Motor neuron (in vitro differentiated cells): Measurements from ENCODE around the gene HTR1B. TPM values are rescaled to one million over a fixed set of nuclear protein-coding genes. Genes with fewer than 3 reads are reported as not detected.

Source experiments
- ATAC-seq, 8 experiments: fragments of 200-7000 bp; cut with Tn5 transposase; replicated peaks in 6 of 8; 2 replicates each; pipeline ENCODE4 v1.8.0; 2021; ENCODE audit warnings: mild to moderate bottlenecking in 8 of 8, moderate library complexity in 8 of 8
- H3K27ac ChIP-seq, 2 donors: fragments of 250-450 bp; sonication (Bioruptor Pico); 2 replicates each; pipeline ENCODE4 v1.9.0; 2021; ENCODE audit warnings: antibody characterized with exemption in 2 of 2, mild to moderate bottlenecking in 2 of 2, moderate library complexity in 1 of 2
- H3K4me1 ChIP-seq, 2 donors: fragments of 250-450 bp; sonication (Bioruptor Pico); replicated peaks in 1 of 2; 2 replicates each; pipeline ENCODE4 v1.6.1; 2021; ENCODE audit warnings: antibody characterized with exemption in 2 of 2, mild to moderate bottlenecking in 2 of 2, moderate library complexity in 1 of 2
- H3K4me3 ChIP-seq, 5 donors: fragments of 250-450 bp; sonication (Bioruptor Pico); 2 replicates each; pipeline ENCODE4 v1.9.0; 2021; ENCODE audit warnings: antibody characterized with exemption in 5 of 5, mild to moderate bottlenecking in 5 of 5, moderate library complexity in 4 of 5
- WGBS, 10 experiments: fragments of 450-650 bp; shearing (Covaris generic); methylation state at CpG; one replicate each; pipeline ENCODE4 v1.0.0; 2022; 5-methylcytosine and 5-hydroxymethylcytosine counted together
- in situ Hi-C, 9 experiments: fragments of 400-800 bp; cut with MboI; loops; one replicate each; pipeline ENCODE4 v1.15.0; 2021; ENCODE audit warnings: low sequenced_read_pairs in 9 of 9, low pct_unique_long_range_greater_than_20kb in 2 of 9; ENCODE audit not compliant: unreplicated experiment in 9 of 9
- total RNA-seq, 8 experiments: library from RNA; unstranded; fragments of 300-600 nt; gene quantifications; 2 replicates each; pipeline versions ENCODE4 v1.2.3 to v1.2.4, GENCODE V29; 2022

HTR1B gene
- 1 to 10 TPM in 6 of 8 experiments, under 1 TPM in 2; 0.60 to 8.2 (median 1.7) TPM for total RNA-seq

- peak within 1 kb of the TSS; percentile 44 to 73 (median 55) for H3K4me3 ChIP-seq
- 0 to 10% (median 4%) methylated on average over 2 to 10 of the region's 31 CpGs; no CpG with 5 or more reads in 6 of the 10 experiments for WGBS, 10 experiments
- in situ Hi-C loops = loop anchor here in 7 of 9 experiments (25.0 kb wide), 4 partner anchors 776 to 1576 kb away; no protein-coding TSS in a partner anchor
- no peaks in the 10 kb centered on the region for H3K4me1 ChIP-seq
- ATAC-seq = peak; percentile 12 to 53 (median 34)
- no peak within 1 kb of the TSS for H3K27ac ChIP-seq
These were observed at the start of gene HTR1B for GRCh38 chr6:77463308-77463860. HTR1B (minus strand) TSS chr6:77463491; CDS start chr6:77463403, 88 bp downstream.

- H3K27ac ChIP-seq = no peak overlapping the region
- in situ Hi-C loops = no loop called here
- no peak for ATAC-seq
- H3K4me3 ChIP-seq = no peak overlapping the region
- no peaks in the 10 kb centered on the region for H3K4me1 ChIP-seq
These were observed 49.3 kb upstream of the HTR1B start for GRCh38 chr6:77512554-77512953.

- Histone ChIP-seq H3K4me3 (no peak overlapping the region), H3K27ac (no peak overlapping the region), H3K4me1 (no peaks in the 10 kb centered on the region)
- WGBS, 10 experiments = 30 to 67% (median 50%) methylated on average over 1 of the region's 1 CpG; no CpG with 5 or more reads in 5 of the 10 experiments
- ATAC-seq = no peak
- in situ Hi-C loops = no loop called here
These were observed 48.6 kb upstream of the HTR1B start for GRCh38 chr6:77511860-77512259.

- ATAC-seq = no peak
- no peaks in the 10 kb centered on the region for H3K4me1 ChIP-seq
- no peak overlapping the region for H3K27ac ChIP-seq
- WGBS, 10 experiments = 13 to 100% (median 91%) methylated on average over 1 of the region's 1 CpG; no CpG with 5 or more reads in 5 of the 10 experiments
- H3K4me3 ChIP-seq = no peak overlapping the region
- in situ Hi-C loops = no loop called here
These were observed 39.7 kb upstream of the HTR1B start for GRCh38 chr6:77502981-77503380.

- in situ Hi-C loops = no loop called here
- ATAC-seq = peak in 1 of 8 experiments; percentile 29
- H3K27ac ChIP-seq = no peak overlapping the region
- 0 to 95% (median 29%) methylated on average over 1 to 2 of the region's 2 CpGs; no CpG with 5 or more reads in 2 of the 10 experiments for WGBS, 10 experiments
- H3K4me3 ChIP-seq = no peak overlapping the region
- no peaks in the 10 kb centered on the region for H3K4me1 ChIP-seq
These were observed 29.2 kb upstream of the HTR1B start for GRCh38 chr6:77492530-77492929.

- in situ Hi-C loops = no loop called here
- WGBS, 10 experiments = 17 to 100% (median 92%) methylated on average over 1 of the region's 1 CpG; no CpG with 5 or more reads in 4 of the 10 experiments
- Histone ChIP-seq H3K4me1 (no peaks in the 10 kb centered on the region), H3K27ac (no peak overlapping the region), H3K4me3 (no peak overlapping the region)
- ATAC-seq = no peak
These were observed 24.6 kb upstream of the HTR1B start for GRCh38 chr6:77487808-77488425.

- H3K4me3 ChIP-seq = no peak overlapping the region
- in situ Hi-C loops = no loop called here
- 13 to 100% (median 80%) methylated on average over 1 of the region's 1 CpG; no CpG with 5 or more reads in 1 of the 10 experiments for WGBS, 10 experiments
- no peak for ATAC-seq
- no peak overlapping the region for H3K27ac ChIP-seq
- H3K4me1 ChIP-seq = no peaks in the 10 kb centered on the region
These were observed 19.7 kb upstream of the HTR1B start for GRCh38 chr6:77482981-77483380.

GRCh38 chr6:77474973-77475372, 11.7 kb upstream of the HTR1B start:
- in situ Hi-C loops = loop anchor here in 7 of 9 experiments (25.0 kb wide), 4 partner anchors 788 to 1588 kb away; no protein-coding TSS in a partner anchor
- Histone ChIP-seq H3K4me3 (no peak overlapping the region), H3K4me1 (no peaks in the 10 kb centered on the region), H3K27ac (no peak overlapping the region)
- WGBS, 10 experiments = 80 to 100% (median 96%) methylated on average over 1 to 4 of the region's 10 CpGs; no CpG with 5 or more reads in 5 of the 10 experiments
- ATAC-seq = no peak

GRCh38 chr6:77474286-77474956, 11.1 kb upstream of the HTR1B start:
- ATAC-seq = peak in 1 of 8 experiments; percentile 17
- 37 to 100% (median 81%) methylated on average over 1 to 6 of the region's 7 CpGs for WGBS, 10 experiments
- no peaks in the 10 kb centered on the region for H3K4me1 ChIP-seq
- in situ Hi-C loops = loop anchor here in 7 of 9 experiments (25.0 kb wide), 4 partner anchors 787 to 1587 kb away; no protein-coding TSS in a partner anchor
- no peak overlapping the region for H3K27ac ChIP-seq
- no peak overlapping the region for H3K4me3 ChIP-seq

- in situ Hi-C loops = loop anchor here in 7 of 9 experiments (25.0 kb wide), 4 partner anchors 784 to 1584 kb away; no protein-coding TSS in a partner anchor
- ATAC-seq = peak in 1 of 8 experiments; percentile 51
- H3K27ac ChIP-seq = no peak overlapping the region
- no peaks in the 10 kb centered on the region for H3K4me1 ChIP-seq
- WGBS, 10 experiments = 0 to 89% (median 41%) methylated on average over 1 of the region's 1 CpG; no CpG with 5 or more reads in 2 of the 10 experiments
- H3K4me3 ChIP-seq = no peak overlapping the region
These were observed 7.7 kb upstream of the HTR1B start for GRCh38 chr6:77470983-77471382.

GRCh38 chr6:77468939-77469338, 5.6 kb upstream of the HTR1B start:
- Histone ChIP-seq H3K27ac (no peak overlapping the region), H3K4me3 (no peak overlapping the region), H3K4me1 (no peaks in the 10 kb centered on the region)
- 72 to 100% (median 87%) methylated on average over 2 to 6 of the region's 6 CpGs; no CpG with 5 or more reads in 2 of the 10 experiments for WGBS, 10 experiments
- ATAC-seq = no peak
- in situ Hi-C loops = loop anchor here in 7 of 9 experiments (25.0 kb wide), 4 partner anchors 782 to 1582 kb away; no protein-coding TSS in a partner anchor

GRCh38 chr6:77466451-77467437, 3.5 kb upstream of the HTR1B start:
- 32 to 100% (median 57%) methylated on average over 2 to 20 of the region's 30 CpGs; no CpG with 5 or more reads in 1 of the 10 experiments for WGBS, 10 experiments
- in situ Hi-C loops = loop anchor here in 7 of 9 experiments (25.0 kb wide), 4 partner anchors 779 to 1579 kb away; no protein-coding TSS in a partner anchor
- peak in 5 of 8 experiments; percentile 1 to 16 (median 1) for ATAC-seq
- no peak overlapping the region for H3K27ac ChIP-seq
- H3K4me3 ChIP-seq = peak overlapping the region in 4 of 5 donors; percentile 18 to 34 (median 25)
- H3K4me1 ChIP-seq = no peaks in the 10 kb centered on the region
